Measurements from ENCODE around the gene ASAP2. TPM values are rescaled to one million over a fixed set of nuclear protein-coding genes. Genes with fewer than 3 reads are reported as not detected.

Gene ASAP2
- total and polyA plus RNA-seq, 2 donors (not counting 1 experiment from before 2014, with no cell fraction given), result 0.04 TPM; not detected in 1

- peaks cover 0 to 8% (median 0%) of the 10 kb centered on the region in 4 experiments for H3K27me3 ChIP-seq (replicated peaks in 1 of 4; ENCODE audit: control extremely low read depth in 1 of 4, control insufficient read depth in 3 of 4, insufficient read depth in 4 of 4, low read length in 3 of 4)
- ATAC-seq (ENCODE audit: low read depth), result no peak
- intact Hi-C loops (cut with micrococcal nuclease), result no loop called here
- 80% methylated on average over 6 of the region's 6 CpGs for WGBS (ENCODE audit: insufficient coverage)
- no peaks in the 10 kb centered on the region for H3K36me3 ChIP-seq (replicated peaks in 1 of 2; ENCODE audit: control extremely low read depth in 1 of 2, control insufficient read depth in 1 of 2, extremely low read depth in 1 of 2, insufficient read depth in 2 of 2, low read length in 1 of 2)
- no peak overlapping the region for H3K27ac Mint-ChIP-seq
- H3K4me1 Mint-ChIP-seq, result no peaks in the 10 kb centered on the region
- no peaks in the 10 kb centered on the region for H3K4me1 ChIP-seq (ENCODE audit: control insufficient read depth in 2 of 2, insufficient read depth in 2 of 2, low read length in 2 of 2)
- no peak overlapping the region for H3K4me3 ChIP-seq (ENCODE audit: control extremely low read depth in 1 of 5, extremely low read depth in 1 of 5, insufficient read depth in 1 of 5, low read depth in 2 of 5, low read length in 4 of 5)
- H3K9me3 ChIP-seq (ENCODE audit: control extremely low read depth in 1 of 3, control insufficient read depth in 2 of 3, insufficient read depth in 1 of 3, low read length in 2 of 3), result no peaks in the 10 kb centered on the region
- H3K27me3 Mint-ChIP-seq, result peaks cover 35% of the 10 kb centered on the region
- H3K4me3 Mint-ChIP-seq, result no peak overlapping the region
- ChIA-PET CTCF (no interaction called here), POLR2A (no interaction called here)
- no peak overlapping the region for H3K4me2 ChIP-seq (replicated peaks; ENCODE audit: low read depth, low read length, poor library complexity, severe bottlenecking)
- TF ChIP-seq CTCF (IDR thresholded peaks at IDR 0.05) (no peak), EZH2 (IDR thresholded peaks at IDR 0.05; ENCODE audit: borderline replicate concordance, insufficient read depth, low read depth, low read length, poor library complexity, severe bottlenecking) (no peak)
- no peaks in the 10 kb centered on the region for H4K20me1 ChIP-seq (ENCODE audit: control insufficient read depth, insufficient read depth, low read length, poor library complexity, severe bottlenecking)
- no peak overlapping the region for H2AFZ ChIP-seq (ENCODE audit: insufficient read depth, low read depth, low read length, poor library complexity, severe bottlenecking)
- no peaks in the 10 kb centered on the region for H3K79me2 ChIP-seq (ENCODE audit: control insufficient read depth, insufficient read depth, low read length)
- H3K27ac ChIP-seq (ENCODE audit: low read length in 2 of 2), result no peak overlapping the region
- H3K9ac ChIP-seq (ENCODE audit: low read length), result no peak overlapping the region
- DNase-seq, result no peak
- H3K9me3 Mint-ChIP-seq (ENCODE audit: insufficient read depth), result no peaks in the 10 kb centered on the region
These were observed 159.4 kb downstream of the ASAP2 start for GRCh38 chr2:9366026-9366425.

- H3K4me1 Mint-ChIP-seq, result peaks cover 15% of the 10 kb centered on the region
- H3K27me3 Mint-ChIP-seq, result peaks cover 42% of the 10 kb centered on the region
- CTCF ChIA-PET, result no interaction called here
- H3K4me3 Mint-ChIP-seq, result no peak overlapping the region
- peaks cover 12 to 14% of the 10 kb centered on the region in 2 donors for H3K4me1 ChIP-seq (ENCODE audit: control insufficient read depth in 2 of 2, insufficient read depth in 2 of 2, low read length in 2 of 2)
- no peak overlapping the region for H3K4me3 ChIP-seq (ENCODE audit: control extremely low read depth in 1 of 5, extremely low read depth in 1 of 5, insufficient read depth in 1 of 5, low read depth in 2 of 5, low read length in 4 of 5)
- H3K9me3 ChIP-seq (ENCODE audit: control extremely low read depth in 1 of 3, control insufficient read depth in 2 of 3, insufficient read depth in 1 of 3, low read length in 2 of 3), result no peaks in the 10 kb centered on the region
- H3K27ac Mint-ChIP-seq, result no peak overlapping the region
- H3K27me3 ChIP-seq (replicated peaks in 1 of 4; ENCODE audit: control extremely low read depth in 1 of 4, control insufficient read depth in 3 of 4, insufficient read depth in 4 of 4, low read length in 3 of 4), result peaks cover 0 to 8% (median 0%) of the 10 kb centered on the region in 4 experiments
- TF ChIP-seq EZH2 (IDR thresholded peaks at IDR 0.05; ENCODE audit: borderline replicate concordance, insufficient read depth, low read depth, low read length, poor library complexity, severe bottlenecking) (no peak), CTCF (IDR thresholded peaks at IDR 0.05) (no peak)
- H4K20me1 ChIP-seq (ENCODE audit: control insufficient read depth, insufficient read depth, low read length, poor library complexity, severe bottlenecking), result no peaks in the 10 kb centered on the region
- no peak overlapping the region for H3K9ac ChIP-seq (ENCODE audit: low read length)
- intact Hi-C loops (cut with micrococcal nuclease), result no loop called here
- H3K79me2 ChIP-seq (ENCODE audit: control insufficient read depth, insufficient read depth, low read length), result no peaks in the 10 kb centered on the region
- ATAC-seq (ENCODE audit: low read depth) (no peak), DNase-seq (no peak)
- no peak overlapping the region for H2AFZ ChIP-seq (ENCODE audit: insufficient read depth, low read depth, low read length, poor library complexity, severe bottlenecking)
- no peak overlapping the region for H3K27ac ChIP-seq (ENCODE audit: low read length in 2 of 2)
- no peaks in the 10 kb centered on the region for H3K9me3 Mint-ChIP-seq (ENCODE audit: insufficient read depth)
- 87% methylated on average over 11 of the region's 11 CpGs for WGBS (ENCODE audit: insufficient coverage)
- H3K36me3 ChIP-seq (replicated peaks in 1 of 2; ENCODE audit: control extremely low read depth in 1 of 2, control insufficient read depth in 1 of 2, extremely low read depth in 1 of 2, insufficient read depth in 2 of 2, low read length in 1 of 2), result no peaks in the 10 kb centered on the region
- H3K4me2 ChIP-seq (replicated peaks; ENCODE audit: low read depth, low read length, poor library complexity, severe bottlenecking), result no peak overlapping the region
- POLR2A ChIA-PET, result no interaction called here
These were observed 164.1 kb downstream of the ASAP2 start for GRCh38 chr2:9370746-9371145.
